ENCODE data around the gene MAPK4. TPM values are rescaled to one million over a fixed set of nuclear protein-coding genes. Genes with fewer than 3 reads are reported as not detected.

MAPK4 gene
- polyA plus RNA-seq, 1 experiment = not detected

GRCh38 chr18:50590593-50590992 lies 30.7 kb downstream of the MAPK4 start:
- no peak for TF ChIP-seq CTCF (IDR thresholded peaks at IDR 0.05; ENCODE audit: low read depth, low read length)
- CTCF ChIA-PET = no interaction called here
- Histone ChIP-seq H3K27me3 (ENCODE audit: control insufficient read depth, insufficient read depth, low read length) (no peaks in the 10 kb centered on the region), H3K9me3 (ENCODE audit: control insufficient read depth, insufficient read depth, low read length) (no peaks in the 10 kb centered on the region), H3K4me3 (ENCODE audit: low read depth, low read length) (no peak overlapping the region), H3K27ac (ENCODE audit: low read depth, low read length) (no peak overlapping the region)
- POLR2A ChIA-PET = no interaction called here
- no peak for DNase-seq (ENCODE audit: low read depth, low spot score)

GRCh38 chr18:50594012-50594411 lies 34.1 kb downstream of the MAPK4 start:
- TF ChIP-seq CTCF (IDR thresholded peaks at IDR 0.05; ENCODE audit: low read depth, low read length) = no peak
- H3K27me3 ChIP-seq (ENCODE audit: control insufficient read depth, insufficient read depth, low read length) = no peaks in the 10 kb centered on the region
- ChIA-PET CTCF (no interaction called here), POLR2A (no interaction called here)
- no peak overlapping the region for H3K27ac ChIP-seq (ENCODE audit: low read depth, low read length)
- H3K4me3 ChIP-seq (ENCODE audit: low read depth, low read length) = no peak overlapping the region
- no peak for DNase-seq (ENCODE audit: low read depth, low spot score)
- no peaks in the 10 kb centered on the region for H3K9me3 ChIP-seq (ENCODE audit: control insufficient read depth, insufficient read depth, low read length)

- POLR2A ChIA-PET = no interaction called here
- Histone ChIP-seq H3K27me3 (ENCODE audit: control insufficient read depth, insufficient read depth, low read length) (no peaks in the 10 kb centered on the region), H3K4me3 (ENCODE audit: low read depth, low read length) (no peak overlapping the region), H3K9me3 (ENCODE audit: control insufficient read depth, insufficient read depth, low read length) (no peaks in the 10 kb centered on the region), H3K27ac (ENCODE audit: low read depth, low read length) (no peak overlapping the region)
- no peak for TF ChIP-seq CTCF (IDR thresholded peaks at IDR 0.05; ENCODE audit: low read depth, low read length)
- CTCF ChIA-PET = no interaction called here
- no peak for DNase-seq (ENCODE audit: low read depth, low spot score)
Observed at GRCh38 chr18:50594942-50595341, 35.1 kb downstream of the MAPK4 start.

- CTCF ChIA-PET = no interaction called here
- H3K27me3 ChIP-seq (ENCODE audit: control insufficient read depth, insufficient read depth, low read length) = no peaks in the 10 kb centered on the region
- POLR2A ChIA-PET = no interaction called here
- no peak for TF ChIP-seq CTCF (IDR thresholded peaks at IDR 0.05; ENCODE audit: low read depth, low read length)
- no peaks in the 10 kb centered on the region for H3K9me3 ChIP-seq (ENCODE audit: control insufficient read depth, insufficient read depth, low read length)
- no peak overlapping the region for H3K4me3 ChIP-seq (ENCODE audit: low read depth, low read length)
- no peak for DNase-seq (ENCODE audit: low read depth, low spot score)
- H3K27ac ChIP-seq (ENCODE audit: low read depth, low read length) = no peak overlapping the region
Observed at GRCh38 chr18:50602466-50602865, 42.6 kb downstream of the MAPK4 start.

GRCh38 chr18:50606609-50607008 lies 46.7 kb downstream of the MAPK4 start:
- no peaks in the 10 kb centered on the region for H3K9me3 ChIP-seq (ENCODE audit: control insufficient read depth, insufficient read depth, low read length)
- H3K27ac ChIP-seq (ENCODE audit: low read depth, low read length) = no peak overlapping the region
- CTCF ChIA-PET = no interaction called here
- DNase-seq (ENCODE audit: low read depth, low spot score) = no peak
- no peaks in the 10 kb centered on the region for H3K27me3 ChIP-seq (ENCODE audit: control insufficient read depth, insufficient read depth, low read length)
- no peak overlapping the region for H3K4me3 ChIP-seq (ENCODE audit: low read depth, low read length)
- POLR2A ChIA-PET = no interaction called here
- TF ChIP-seq CTCF (IDR thresholded peaks at IDR 0.05; ENCODE audit: low read depth, low read length) = no peak
